Panc1 (cell line): Measurements from ENCODE around the gene FLT3. TPM values are rescaled to one million over a fixed set of nuclear protein-coding genes. Genes with fewer than 3 reads are reported as not detected.
A peak's percentile ranks its signal among the peaks of the same experiment; 100 is the strongest.

Experiments
- ATAC-seq: fragments of 200-7000 bp; cut with Tn5 transposase; 2 replicates; pipeline ENCODE4 v1.9.1; 2020; ENCODE audit warnings: mild to moderate bottlenecking, moderate library complexity
- BruUV-seq: library from RNA; stranded (reverse); fragments of 400-500 nt; replicated peaks from 2 replicates; lab custom pipeline; 2021; lab: Mats Ljungman, UMichigan
- CTCF ChIA-PET: fragments of 300-600 bp; sonication (Branson Sonifier 250); formaldehyde crosslinking; loops from one replicate; lab custom pipeline; 2022; ENCODE audit warnings: antibody characterized with exemption; lab: Charles Lee
- POLR2A ChIA-PET: fragments of 300-600 bp; sonication (Branson Sonifier 250); formaldehyde crosslinking; loops from one replicate; lab custom pipeline; 2022; ENCODE audit warnings: antibody characterized with exemption; lab: Charles Lee
- DNase-seq: peaks from one replicate; pipeline ENCODE4 v3.0.0-alpha.2; 2010; ENCODE audit warnings: low read depth, low spot score
- H3K27ac ChIP-seq: 2 replicates; pipeline ENCODE4 v1.5.1; 2011; ENCODE audit warnings: mild to moderate bottlenecking, low read length, inconsistent platforms
- H3K27me3 ChIP-seq: fragments of 200-500 bp; sonication (Bioruptor generic); 2 replicates; pipeline ENCODE4 v1.6.0; 2014; ENCODE audit warnings: low read length, inconsistent platforms; ENCODE audit not compliant: control insufficient read depth, insufficient read depth
- H3K36me3 ChIP-seq: fragments of 200-500 bp; sonication (Bioruptor generic); 2 replicates; pipeline ENCODE4 v1.5.1; 2014; ENCODE audit warnings: inconsistent platforms, mild to moderate bottlenecking, low read length, moderate library complexity; ENCODE audit not compliant: control insufficient read depth, insufficient read depth
- H3K4me1 ChIP-seq: 2 replicates; pipeline ENCODE4 v1.5.1; 2011; ENCODE audit warnings: inconsistent platforms, mild to moderate bottlenecking, low read length, moderate library complexity; ENCODE audit not compliant: control insufficient read depth, insufficient read depth
- H3K4me3 ChIP-seq, 2 experiments: 2 replicates each; pipeline ENCODE4 v1.5.1; 2011 to 2012; ENCODE audit warnings: low read depth in 2 of 2, low read length in 2 of 2, mild to moderate bottlenecking in 2 of 2, inconsistent platforms in 1 of 2, moderate library complexity in 1 of 2
- H3K9me3 ChIP-seq: fragments of 200-500 bp; sonication (Bioruptor generic); 2 replicates; pipeline ENCODE4 v1.5.1; 2014; ENCODE audit warnings: low read depth, mild to moderate bottlenecking, inconsistent platforms, low read length, moderate library complexity; ENCODE audit not compliant: control insufficient read depth, insufficient read depth
- POLR2AphosphoS5 ChIP-seq: IDR thresholded peaks from 2 replicates; pipeline ENCODE4 v1.6.1; 2012; ENCODE audit warnings: mild to moderate bottlenecking, low read depth, low read length, moderate library complexity
- SIN3A ChIP-seq: IDR thresholded peaks from 2 replicates; pipeline ENCODE4 v1.6.1; 2012; ENCODE audit warnings: low read depth, mild to moderate bottlenecking, low read length, moderate library complexity, borderline replicate concordance; ENCODE audit not compliant: insufficient read depth
- TCF7L2 ChIP-seq: IDR thresholded peaks from 2 replicates; pipeline ENCODE4 v1.6.1; 2011; ENCODE audit warnings: mild to moderate bottlenecking, low read depth, low read length, inconsistent platforms
- in situ Hi-C: cut with HindIII; loops from 2 replicates; pipeline ENCODE4 v1.10.0; 2016; ENCODE audit warnings: low sequenced_read_pairs, low pct_unique_long_range_greater_than_20kb
- intact Hi-C: fragments of 100-400 bp; cut with micrococcal nuclease; formaldehyde crosslinking; loops from one replicate; pipeline ENCODE4 v1.10.0; 2022; ENCODE audit not compliant: unreplicated experiment
- total RNA-seq: library from RNA; stranded (reverse); gene quantifications from one replicate; pipeline ENCODE4 v1.2.1, GENCODE V29; 2021; ENCODE audit not compliant: unreplicated experiment
- TF ChIP-seq, protein P1 (sequence below), 2 experiments: IDR thresholded peaks; 2 replicates each; pipeline ENCODE4 v1.6.1; 2011 to 2012; ENCODE audit warnings: low read depth in 2 of 2, control low read depth in 1 of 2, low read length in 1 of 2, mild to moderate bottlenecking in 1 of 2, moderate library complexity in 1 of 2; ENCODE audit not compliant: insufficient read depth in 1 of 2
- TF ChIP-seq, protein P2 (sequence below): fragments of 450-650 bp; IDR thresholded peaks from 2 replicates; pipeline ENCODE4 v1.5.1; 2017; ENCODE audit warnings: mild to moderate bottlenecking

FLT3 gene
- total RNA-seq, 1 experiment from 2014 or later, result 0.08 TPM

DNA sequence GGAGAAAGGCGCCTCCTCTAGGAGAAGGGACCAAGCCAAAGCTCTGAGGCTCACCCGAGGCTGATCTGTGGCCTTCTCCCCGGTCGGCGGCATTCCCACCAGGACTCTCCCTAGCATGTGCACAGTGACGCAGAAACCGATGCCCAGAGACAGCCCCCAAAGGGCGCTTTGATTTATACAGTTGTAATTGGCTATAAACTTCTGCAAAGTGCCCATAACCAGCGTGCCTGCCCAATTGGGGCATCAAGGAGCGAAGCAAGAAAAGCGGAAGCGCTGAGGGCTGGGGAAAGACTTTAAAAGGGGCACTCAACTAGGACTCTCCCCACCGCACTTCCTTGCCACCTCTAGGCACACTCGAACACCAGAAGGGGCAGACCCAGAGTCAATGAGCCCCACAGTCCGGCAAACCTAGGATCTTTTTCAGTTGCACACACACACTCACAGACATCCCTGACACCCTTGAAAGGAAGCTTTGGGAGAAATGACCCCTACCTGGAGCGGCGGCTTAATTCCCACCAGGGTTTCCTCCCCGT, 133.1 kb downstream of the FLT3 start:
- no TSS peak for BruUV-seq
- TF ChIP-seq, protein P1, sequence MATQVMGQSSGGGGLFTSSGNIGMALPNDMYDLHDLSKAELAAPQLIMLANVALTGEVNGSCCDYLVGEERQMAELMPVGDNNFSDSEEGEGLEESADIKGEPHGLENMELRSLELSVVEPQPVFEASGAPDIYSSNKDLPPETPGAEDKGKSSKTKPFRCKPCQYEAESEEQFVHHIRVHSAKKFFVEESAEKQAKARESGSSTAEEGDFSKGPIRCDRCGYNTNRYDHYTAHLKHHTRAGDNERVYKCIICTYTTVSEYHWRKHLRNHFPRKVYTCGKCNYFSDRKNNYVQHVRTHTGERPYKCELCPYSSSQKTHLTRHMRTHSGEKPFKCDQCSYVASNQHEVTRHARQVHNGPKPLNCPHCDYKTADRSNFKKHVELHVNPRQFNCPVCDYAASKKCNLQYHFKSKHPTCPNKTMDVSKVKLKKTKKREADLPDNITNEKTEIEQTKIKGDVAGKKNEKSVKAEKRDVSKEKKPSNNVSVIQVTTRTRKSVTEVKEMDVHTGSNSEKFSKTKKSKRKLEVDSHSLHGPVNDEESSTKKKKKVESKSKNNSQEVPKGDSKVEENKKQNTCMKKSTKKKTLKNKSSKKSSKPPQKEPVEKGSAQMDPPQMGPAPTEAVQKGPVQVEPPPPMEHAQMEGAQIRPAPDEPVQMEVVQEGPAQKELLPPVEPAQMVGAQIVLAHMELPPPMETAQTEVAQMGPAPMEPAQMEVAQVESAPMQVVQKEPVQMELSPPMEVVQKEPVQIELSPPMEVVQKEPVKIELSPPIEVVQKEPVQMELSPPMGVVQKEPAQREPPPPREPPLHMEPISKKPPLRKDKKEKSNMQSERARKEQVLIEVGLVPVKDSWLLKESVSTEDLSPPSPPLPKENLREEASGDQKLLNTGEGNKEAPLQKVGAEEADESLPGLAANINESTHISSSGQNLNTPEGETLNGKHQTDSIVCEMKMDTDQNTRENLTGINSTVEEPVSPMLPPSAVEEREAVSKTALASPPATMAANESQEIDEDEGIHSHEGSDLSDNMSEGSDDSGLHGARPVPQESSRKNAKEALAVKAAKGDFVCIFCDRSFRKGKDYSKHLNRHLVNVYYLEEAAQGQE (IDR thresholded peaks at IDR 0.05; ENCODE audit: insufficient read depth in 1 of 2, low read depth in 2 of 2, low read length in 1 of 2), result no peak
- TF ChIP-seq TCF7L2 (no peak), POLR2AphosphoS5 (no peak), SIN3A (no peak)
- TF ChIP-seq, protein P2, sequence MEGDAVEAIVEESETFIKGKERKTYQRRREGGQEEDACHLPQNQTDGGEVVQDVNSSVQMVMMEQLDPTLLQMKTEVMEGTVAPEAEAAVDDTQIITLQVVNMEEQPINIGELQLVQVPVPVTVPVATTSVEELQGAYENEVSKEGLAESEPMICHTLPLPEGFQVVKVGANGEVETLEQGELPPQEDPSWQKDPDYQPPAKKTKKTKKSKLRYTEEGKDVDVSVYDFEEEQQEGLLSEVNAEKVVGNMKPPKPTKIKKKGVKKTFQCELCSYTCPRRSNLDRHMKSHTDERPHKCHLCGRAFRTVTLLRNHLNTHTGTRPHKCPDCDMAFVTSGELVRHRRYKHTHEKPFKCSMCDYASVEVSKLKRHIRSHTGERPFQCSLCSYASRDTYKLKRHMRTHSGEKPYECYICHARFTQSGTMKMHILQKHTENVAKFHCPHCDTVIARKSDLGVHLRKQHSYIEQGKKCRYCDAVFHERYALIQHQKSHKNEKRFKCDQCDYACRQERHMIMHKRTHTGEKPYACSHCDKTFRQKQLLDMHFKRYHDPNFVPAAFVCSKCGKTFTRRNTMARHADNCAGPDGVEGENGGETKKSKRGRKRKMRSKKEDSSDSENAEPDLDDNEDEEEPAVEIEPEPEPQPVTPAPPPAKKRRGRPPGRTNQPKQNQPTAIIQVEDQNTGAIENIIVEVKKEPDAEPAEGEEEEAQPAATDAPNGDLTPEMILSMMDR, result no peak
- in situ Hi-C loops (loop anchor here (25.0 kb wide), 1 partner anchor 130 kb away; no protein-coding TSS in a partner anchor), intact Hi-C loops (no loop called here)
- ATAC-seq (0 out of 2 replicates have a peak, but pooled peaks have one; percentile 15), DNase-seq (no peak)
- CTCF ChIA-PET, result interaction anchor here (0.6 kb wide), 1 partner anchor 9 kb away, joined by 4 read pairs; no protein-coding TSS in a partner anchor
- no peaks in the 10 kb centered on the region; the same call in 1 of the 2 replicates for H3K36me3 ChIP-seq
- no peaks in the 10 kb centered on the region for H3K27me3 ChIP-seq
- H3K27ac ChIP-seq, result peak overlapping the region; percentile 34; the same call in 1 of the 2 replicates
- peak overlapping the region; percentile 51 to 53 for H3K4me3 ChIP-seq
- peaks cover 16% of the 10 kb centered on the region for H3K4me1 ChIP-seq
- H3K9me3 ChIP-seq, result no peaks in the 10 kb centered on the region
- POLR2A ChIA-PET, result interaction anchor here (0.7 kb wide), 1 partner anchor 772 kb away, joined by 3 read pairs; no protein-coding TSS in a partner anchor

DNA sequence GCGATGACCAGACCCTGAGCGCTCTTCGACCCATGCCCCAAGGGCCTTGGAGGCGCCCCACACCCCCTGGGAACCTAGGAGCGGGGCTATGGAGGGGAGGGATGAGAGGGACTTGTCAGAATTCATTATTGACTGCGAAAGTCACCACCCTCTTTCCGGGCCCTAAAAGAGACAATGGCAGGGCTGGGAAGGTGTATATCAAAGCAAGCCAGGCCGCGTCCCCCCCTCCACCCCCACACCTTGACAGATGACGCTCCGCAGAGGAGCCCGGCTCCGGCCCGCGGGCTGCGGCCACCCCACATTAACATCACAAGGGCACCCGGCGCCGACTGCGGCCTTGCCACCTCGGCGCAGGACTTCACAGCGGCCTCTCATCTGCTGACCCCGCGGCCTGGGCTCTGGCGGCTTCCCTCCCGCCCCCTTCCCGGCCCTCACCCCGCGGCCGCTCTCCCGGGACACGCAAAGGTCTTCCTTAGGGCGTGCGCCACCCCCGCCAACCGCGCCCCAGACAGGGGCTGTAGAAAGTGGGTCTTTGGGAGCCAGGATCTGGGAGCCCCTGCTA, 133.7 kb downstream of the FLT3 start:
- Histone ChIP-seq H3K9me3 (no peaks in the 10 kb centered on the region), H3K4me3 (peak overlapping the region; percentile 51 to 53), H3K36me3 (no peaks in the 10 kb centered on the region; the same call in 1 of the 2 replicates), H3K27ac (peak overlapping the region; percentile 51), H3K27me3 (no peaks in the 10 kb centered on the region), H3K4me1 (peaks cover 22% of the 10 kb centered on the region)
- intact Hi-C loops, result no loop called here
- BruUV-seq, result no TSS peak
- no peak for DNase-seq
- no peak for ATAC-seq
- POLR2A ChIA-PET, result no interaction called here
- in situ Hi-C loops, result loop anchor here (25.0 kb wide), 1 partner anchor 129 kb away; no protein-coding TSS in a partner anchor
- CTCF ChIA-PET, result interaction anchor here (0.6 kb wide), 1 partner anchor 10 kb away, joined by 4 read pairs; no protein-coding TSS in a partner anchor
- TF ChIP-seq, protein P1 (IDR thresholded peaks at IDR 0.05; ENCODE audit: insufficient read depth in 1 of 2, low read depth in 2 of 2, low read length in 1 of 2), result no peak
- TF ChIP-seq POLR2AphosphoS5, result no peak
- TF ChIP-seq, protein P2, result no peak
- no peak for TF ChIP-seq TCF7L2
- no peak for TF ChIP-seq SIN3A
